ENCODE data around the gene NFS1.
"Not testable (repeated sequence)": the region's sequence is repeated elsewhere in the genome, so short reads cannot be mapped to it uniquely, and the experiment has no call there.

Gene NFS1

GRCh38 chr20:35729283-35729807 is 30.2 kb upstream of the NFS1 start:
- DNase-seq: no peak

GRCh38 chr20:35726842-35727711 is 27.9 kb upstream of the NFS1 start:
- DNase-seq: no peak

- no peak for DNase-seq
Measured at GRCh38 chr20:35724321-35725230, 25.4 kb upstream of the NFS1 start.

- DNase-seq: not testable (repeated sequence)
Measured at GRCh38 chr20:35723652-35724320, 24.6 kb upstream of the NFS1 start.

- DNase-seq: not testable (repeated sequence)
Measured at GRCh38 chr20:35723275-35723639, 24.1 kb upstream of the NFS1 start.

- DNase-seq: no peak
Measured at GRCh38 chr20:35721621-35722020, 22.5 kb upstream of the NFS1 start.

GRCh38 chr20:35721219-35721618 is 22.1 kb upstream of the NFS1 start:
- no peak for DNase-seq

- DNase-seq: no peak
Measured at GRCh38 chr20:35720165-35721123, 21.3 kb upstream of the NFS1 start.

- no peak for DNase-seq
Measured at GRCh38 chr20:35719717-35720116, 20.6 kb upstream of the NFS1 start.

- no peak for DNase-seq
Measured at GRCh38 chr20:35718972-35719635, 20.0 kb upstream of the NFS1 start.

- not testable (repeated sequence) for DNase-seq
Measured at GRCh38 chr20:35718321-35718720, 19.2 kb upstream of the NFS1 start.

- no peak for DNase-seq
Measured at GRCh38 chr20:35716330-35716729, 17.2 kb upstream of the NFS1 start.

- no peak for DNase-seq
Measured at GRCh38 chr20:35715652-35716051, 16.5 kb upstream of the NFS1 start.

- DNase-seq: no peak
Measured at GRCh38 chr20:35714127-35714526, 15.0 kb upstream of the NFS1 start.

- DNase-seq: not testable (repeated sequence)
Measured at GRCh38 chr20:35713120-35713519, 14.0 kb upstream of the NFS1 start.

- no peak for DNase-seq
Measured at GRCh38 chr20:35711588-35712209, 12.5 kb upstream of the NFS1 start.

- no peak for DNase-seq
Measured at GRCh38 chr20:35710884-35711587, 11.9 kb upstream of the NFS1 start.

GRCh38 chr20:35710039-35710438 is 10.9 kb upstream of the NFS1 start:
- DNase-seq: no peak

- no peak for DNase-seq
Measured at GRCh38 chr20:35709259-35709658, 10.1 kb upstream of the NFS1 start.

- no peak for DNase-seq
Measured at GRCh38 chr20:35708502-35708901, 9.3 kb upstream of the NFS1 start.
